H1 (cell line): ENCODE data around the gene RABL6. TPM values are rescaled to one million over a fixed set of nuclear protein-coding genes. Genes with fewer than 3 reads are reported as not detected.

ENCODE experiments used
- CTCF ChIA-PET: fragments of 300-600 bp; sonication (Branson Sonifier 250); formaldehyde crosslinking; loops from one replicate; lab custom pipeline; 2021; ENCODE audit not compliant: partially characterized antibody; lab: Charles Lee
- POLR2A ChIA-PET: fragments of 300-600 bp; sonication (Branson Sonifier 250); formaldehyde crosslinking; loops from one replicate; lab custom pipeline; 2021; ENCODE audit warnings: inconsistent platforms; ENCODE audit not compliant: partially characterized antibody; lab: Charles Lee
- DNase-seq, 2 experiments: peaks; one replicate each; pipeline versions ENCODE4 v3.0.0 to v3.0.0-alpha.2; 2010 to 2022; ENCODE audit warnings: low spot score in 2 of 2, low read depth in 1 of 2, mixed read lengths in 1 of 2
- FAIRE-seq: peaks from 2 replicates; lab custom pipeline; 2011; peaks lifted over from hg19 to GRCh38; lab: Jason Lieb, UNC
- H2AFZ ChIP-seq: 2 replicates; pipeline ENCODE4 v1.8.1; 2012; ENCODE audit warnings: low read length, inconsistent platforms
- H2AK5ac ChIP-seq: 2 replicates; pipeline ENCODE4 v1.6.1; 2013; ENCODE audit warnings: low read depth, low read length
- H2BK120ac ChIP-seq: replicated peaks from 2 replicates; pipeline ENCODE3; 2013; ENCODE audit warnings: low read depth, low read length, inconsistent platforms
- H2BK12ac ChIP-seq: 2 replicates; pipeline ENCODE4 v1.6.1; 2013; ENCODE audit warnings: low read depth, low read length
- H2BK15ac ChIP-seq: 2 replicates; pipeline ENCODE4 v1.6.1; 2013; ENCODE audit warnings: low read length
- H2BK20ac ChIP-seq: 2 replicates; pipeline ENCODE4 v1.6.1; 2013; ENCODE audit warnings: low read length
- H2BK5ac ChIP-seq: 2 replicates; pipeline ENCODE4 v1.6.1; 2013; ENCODE audit warnings: low read depth, low read length
- H3K14ac ChIP-seq: 2 replicates; pipeline ENCODE4 v1.6.1; 2013; ENCODE audit warnings: inconsistent platforms; ENCODE audit not compliant: insufficient read length
- H3K18ac ChIP-seq: 2 replicates; pipeline ENCODE4 v1.6.1; 2013; ENCODE audit warnings: low read length; ENCODE audit errors: extremely low read depth
- H3K23ac ChIP-seq: 2 replicates; pipeline ENCODE4 v1.6.1; 2013; ENCODE audit warnings: inconsistent platforms; ENCODE audit not compliant: insufficient read length
- H3K23me2 ChIP-seq: 2 replicates; pipeline ENCODE4 v1.6.1; 2013; ENCODE audit warnings: low read depth, low read length
- H3K27ac ChIP-seq: 2 replicates; pipeline ENCODE4 v1.6.1; 2011; ENCODE audit warnings: low read depth, low read length, inconsistent platforms
- H3K27me3 ChIP-seq, 4 experiments: replicated peaks in 1 of 4; 1 replicate in 1 of 4; 2 replicates in 3 of 4; pipeline versions ENCODE4 v1.6.1 to v1.8.1; 2011 to 2013; ENCODE audit warnings: low read length in 3 of 4, mild to moderate bottlenecking in 3 of 4, inconsistent platforms in 2 of 4, mixed read lengths in 2 of 4, moderate library complexity in 1 of 4; ENCODE audit not compliant: control insufficient read depth in 3 of 4, insufficient read depth in 3 of 4; ENCODE audit errors: extremely low read depth in 1 of 4
- H3K36me3 ChIP-seq, 4 experiments: 2 replicates each; pipeline versions ENCODE4 v1.6.1 to v1.8.1; 2011 to 2013; ENCODE audit warnings: mild to moderate bottlenecking in 4 of 4, low read length in 3 of 4, moderate library complexity in 2 of 4, control low read depth in 1 of 4, inconsistent platforms in 1 of 4; ENCODE audit not compliant: insufficient read depth in 4 of 4, control insufficient read depth in 2 of 4
- H3K4ac ChIP-seq: replicated peaks from 2 replicates; pipeline ENCODE3; 2013; ENCODE audit warnings: low read length, low read depth, mixed read lengths, inconsistent platforms; ENCODE audit not compliant: insufficient read length
- H3K4me1 ChIP-seq, 4 experiments: replicated peaks in 1 of 4; 1 replicate in 1 of 4; 2 replicates in 3 of 4; pipeline versions ENCODE4 v1.6.1 to v1.8.1; 2011 to 2013; ENCODE audit warnings: low read length in 3 of 4, inconsistent platforms in 2 of 4, mixed read lengths in 1 of 4; ENCODE audit not compliant: insufficient read depth in 4 of 4, control insufficient read depth in 3 of 4
- H3K4me2 ChIP-seq, 2 experiments: 2 replicates each; pipeline versions ENCODE4 v1.6.1 to v1.8.1; 2011 to 2013; ENCODE audit warnings: low read depth in 2 of 2, low read length in 2 of 2, control low read depth in 1 of 2, inconsistent platforms in 1 of 2, mild to moderate bottlenecking in 1 of 2; ENCODE audit not compliant: insufficient read depth in 1 of 2
- H3K4me3 ChIP-seq, 4 experiments: fragments of 200-600, 300-600 bp in 1 of 4; sonication (generic), shearing (Covaris generic), sonication (Bioruptor Twin) in 1 of 4; 2 replicates each; pipeline versions ENCODE4 v1.5.1 to v1.8.1; 2011 to 2016; ENCODE audit warnings: low read length in 4 of 4, low read depth in 3 of 4, control low read depth in 2 of 4, inconsistent platforms in 2 of 4, mild to moderate bottlenecking in 2 of 4, mixed read lengths in 1 of 4, moderate library complexity in 1 of 4; ENCODE audit not compliant: insufficient read depth in 2 of 4; ENCODE audit errors: extremely low read depth in 1 of 4
- H3K56ac ChIP-seq: replicated peaks from 2 replicates; pipeline ENCODE3; 2013; ENCODE audit warnings: low read depth, mild to moderate bottlenecking, mixed read lengths, low read length, inconsistent platforms; ENCODE audit not compliant: insufficient read length
- H3K79me1 ChIP-seq: 2 replicates; pipeline ENCODE4 v1.6.1; 2013; ENCODE audit warnings: low read depth, low read length, control low read depth
- H3K79me2 ChIP-seq, 2 experiments: 2 replicates each; pipeline versions ENCODE4 v1.6.1 to v1.8.1; 2012 to 2013; ENCODE audit warnings: low read length in 2 of 2, mild to moderate bottlenecking in 2 of 2, inconsistent platforms in 1 of 2; ENCODE audit not compliant: insufficient read depth in 2 of 2, control insufficient read depth in 1 of 2
- H3K9ac ChIP-seq, 4 experiments: replicated peaks in 1 of 4; 1 replicate in 1 of 4; 2 replicates in 3 of 4; pipeline versions ENCODE4 v1.6.1 to v1.8.1; 2011 to 2013; ENCODE audit warnings: low read depth in 3 of 4, low read length in 3 of 4, control low read depth in 2 of 4, mild to moderate bottlenecking in 2 of 4, moderate library complexity in 2 of 4, inconsistent platforms in 1 of 4; ENCODE audit errors: extremely low read depth in 1 of 4
- H3K9me3 ChIP-seq, 2 experiments: 2 replicates each; pipeline versions ENCODE4 v1.6.1 to v1.8.1; 2012 to 2013; ENCODE audit warnings: mild to moderate bottlenecking in 2 of 2, moderate library complexity in 2 of 2, control low read depth in 1 of 2, inconsistent platforms in 1 of 2, low read depth in 1 of 2, low read length in 1 of 2, mixed read lengths in 1 of 2; ENCODE audit not compliant: insufficient read depth in 2 of 2
- H4K20me1 ChIP-seq, 2 experiments: replicated peaks in 1 of 2; 2 replicates each; pipeline versions ENCODE3 to v1.8.1; 2011 to 2013; ENCODE audit warnings: inconsistent platforms in 2 of 2, low read length in 2 of 2, mild to moderate bottlenecking in 1 of 2; ENCODE audit not compliant: insufficient read depth in 2 of 2, control insufficient read depth in 1 of 2
- H4K5ac ChIP-seq: 2 replicates; pipeline ENCODE4 v1.6.1; 2013; ENCODE audit warnings: low read length, low read depth, mixed read lengths, inconsistent platforms; ENCODE audit not compliant: insufficient read length
- H4K8ac ChIP-seq: 2 replicates; pipeline ENCODE4 v1.8.0; 2013; ENCODE audit warnings: mild to moderate bottlenecking, moderate library complexity, low read length, inconsistent platforms; ENCODE audit not compliant: insufficient read depth; ENCODE audit errors: extremely low read depth
- H4K91ac ChIP-seq: replicated peaks from 2 replicates; pipeline ENCODE3; 2013; ENCODE audit warnings: low read length, mixed read lengths, inconsistent platforms; ENCODE audit not compliant: insufficient read length
- BRCA1 ChIP-seq: IDR thresholded peaks from 2 replicates; pipeline ENCODE4 v1.6.1; 2012; ENCODE audit warnings: low read depth, low read length, improper control_type of control experiment
- CEBPB ChIP-seq: IDR thresholded peaks from 2 replicates; pipeline ENCODE4 v1.6.1; 2012; ENCODE audit warnings: low read depth, low read length
- CHD1 ChIP-seq: IDR thresholded peaks from 2 replicates; pipeline ENCODE4 v1.6.1; 2012; ENCODE audit warnings: low read depth, low read length, improper control_type of control experiment
- CHD2 ChIP-seq: IDR thresholded peaks from 2 replicates; pipeline ENCODE4 v1.6.1; 2012; ENCODE audit warnings: low read length, improper control_type of control experiment
- EGR1 ChIP-seq: IDR thresholded peaks from 2 replicates; pipeline ENCODE4 v1.6.1; 2011; ENCODE audit warnings: low read depth, low read length, borderline replicate concordance
- KDM1A ChIP-seq: fragments of 200-600, 300-600 bp; sonication (generic); IDR thresholded peaks from 2 replicates; pipeline ENCODE4 v1.7.1; 2016; ENCODE audit warnings: mild to moderate bottlenecking, low read length, borderline replicate concordance
- NANOG ChIP-seq: IDR thresholded peaks from 2 replicates; pipeline ENCODE4 v1.6.1; 2011; ENCODE audit warnings: low read length, low read depth, mild to moderate bottlenecking, inconsistent platforms; ENCODE audit not compliant: insufficient read depth, poor library complexity, severe bottlenecking
- NRF1 ChIP-seq: IDR thresholded peaks from 2 replicates; pipeline ENCODE4 v1.6.1; 2011; ENCODE audit warnings: mild to moderate bottlenecking, low read depth, low read length, improper control_type of control experiment
- POLR2A ChIP-seq, 2 experiments: IDR thresholded peaks; 1 replicate in 1 of 2; 2 replicates in 1 of 2; pipeline ENCODE4 v1.6.1; 2011; ENCODE audit warnings: low read depth in 2 of 2, low read length in 2 of 2, mild to moderate bottlenecking in 2 of 2; ENCODE audit errors: control extremely low read depth in 1 of 2
- POLR2AphosphoS5 ChIP-seq: IDR thresholded peaks from 2 replicates; pipeline ENCODE4 v1.6.1; 2011; ENCODE audit warnings: low read depth, low read length
- TAF1 ChIP-seq: IDR thresholded peaks from 2 replicates; pipeline ENCODE4 v1.6.1; 2011; ENCODE audit warnings: mild to moderate bottlenecking, low read depth, low read length
- TBP ChIP-seq: IDR thresholded peaks from 2 replicates; pipeline ENCODE4 v1.6.1; 2011; ENCODE audit warnings: low read depth, low read length, improper control_type of control experiment
- USF2 ChIP-seq: IDR thresholded peaks from 2 replicates; pipeline ENCODE4 v1.6.1; 2011; ENCODE audit warnings: low read length, improper control_type of control experiment
- WGBS, 2 experiments: shearing (Covaris generic) in 1 of 2; methylation state at CpG; one replicate each; pipeline versions ENCODE4 v1.1.6 to v1.1.7; 2013 to 2015; ENCODE audit warnings: low lambda C conversion rate in 2 of 2, mixed read lengths in 2 of 2, inconsistent platforms in 1 of 2, low coverage in 1 of 2, missing lambda C conversion rate in 1 of 2; ENCODE audit not compliant: insufficient replicate concordance in 2 of 2, insufficient coverage in 1 of 2, insufficient read length in 1 of 2; ENCODE audit errors: extremely low coverage in 1 of 2, missing lambda C conversion rate in 1 of 2; 5-methylcytosine and 5-hydroxymethylcytosine counted together
- polyA plus RNA-seq, 7 experiments: library from polyadenylated mRNA; depleted of rRNA in 3 of 7; stranded (reverse) in 5 of 7; unstranded in 2 of 7; fragments of >200 nt in 5 of 7; fragments of 200-250 nt in 2 of 7; gene quantifications; 1 replicate in 5 of 7; 2 replicates in 1 of 7; 4 replicates in 1 of 7; pipeline versions ENCODE4 v1.2.1 to v1.2.3, GENCODE V29; 2011 to 2013; ENCODE audit warnings: missing spikeins in 2 of 7, mixed read lengths in 2 of 7
- total RNA-seq: library from RNA; stranded (reverse); fragmentation: NEBNext Ultra II Directional; extraction: Animal tissue kit (Norgen Biotek cat#: 25700); gene quantifications from 2 replicates; pipeline ENCODE4 v1.2.1, GENCODE V29; 2021

Gene RABL6
- total and polyA plus RNA-seq, 2 of the 8 experiments (the other 6 are each of a cell fraction or from before 2014, with no cell fraction given), result 70.1 to 130 TPM

GRCh38 chr9:136804509-136805206 is 3.1 kb upstream of the RABL6 start:
- H3K79me1 ChIP-seq, result no peaks in the 10 kb centered on the region
- FAIRE-seq (no peak), DNase-seq (no peak)
- no peak overlapping the region for H2BK20ac ChIP-seq
- no peak overlapping the region for H2BK15ac ChIP-seq
- H2BK5ac ChIP-seq, result no peak overlapping the region
- no peak overlapping the region for H2AFZ ChIP-seq
- H4K5ac ChIP-seq, result no peak overlapping the region
- no peak overlapping the region for H4K91ac ChIP-seq
- no peak overlapping the region for H3K4ac ChIP-seq
- POLR2A ChIA-PET, result interaction anchor here (1.1 to 7.8 kb wide), 3 partner anchors 8 to 37 kb away, joined by 3 to 96 read pairs (median 3); partner anchors contain the start of gene AJM1
- no peak overlapping the region for H4K8ac ChIP-seq
- H2BK12ac ChIP-seq, result no peak overlapping the region
- no peak overlapping the region for H2AK5ac ChIP-seq
- H3K4me2 ChIP-seq, result no peak overlapping the region
- H3K18ac ChIP-seq, result no peak overlapping the region
- no peak overlapping the region for H3K4me3 ChIP-seq
- no peak overlapping the region for H2BK120ac ChIP-seq
- H3K23me2 ChIP-seq, result peaks cover 21% of the 10 kb centered on the region; the same call in 1 of the 2 replicates
- peaks cover 4 to 14% of the 10 kb centered on the region in 2 experiments for H3K79me2 ChIP-seq
- no peak overlapping the region for H3K9ac ChIP-seq
- H3K56ac ChIP-seq, result no peak overlapping the region
- peaks cover 0 to 18% (median 11%) of the 10 kb centered on the region in 4 experiments; a peak in 6 of 7 replicates for H3K4me1 ChIP-seq
- H3K9me3 ChIP-seq, result no peaks in the 10 kb centered on the region
- H3K27ac ChIP-seq, result no peak overlapping the region
- CTCF ChIA-PET, result interaction anchor here (0.5 to 5.2 kb wide), 9 partner anchors 25 to 266 kb away, joined by 3 to 35 read pairs (median 4); partner anchors contain the start of genes AJM1 and SAPCD2
- H3K27me3 ChIP-seq, result peaks cover 0 to 19% (median 9%) of the 10 kb centered on the region in 4 experiments; a peak in 5 of 7 replicates
- H3K14ac ChIP-seq, result no peak overlapping the region
- 89% methylated on average over 20 of the region's 20 CpGs; no CpG with 5 or more reads in 1 of the 2 experiments for WGBS, 2 experiments
- H3K23ac ChIP-seq, result no peak overlapping the region
- peaks cover 0 to 3% (median 0%) of the 10 kb centered on the region in 4 experiments; a peak in 2 of 8 replicates for H3K36me3 ChIP-seq
- peaks cover under 1 to 7% of the 10 kb centered on the region in 2 experiments for H4K20me1 ChIP-seq
- TF ChIP-seq NRF1 (no peak), CEBPB (no peak), CHD1 (no peak), NANOG (no peak), KDM1A (no peak), CHD2 (no peak), TAF1 (no peak), USF2 (no peak), TBP (no peak), EGR1 (no peak), BRCA1 (no peak), POLR2A (IDR thresholded peaks at IDR 0.05; ENCODE audit: control extremely low read depth in 1 of 2, low read depth in 2 of 2, low read length in 2 of 2) (no peak), POLR2AphosphoS5 (no peak)
